DND-41 (cell line): ENCODE results near the gene CACNB2.

Experiments used
- CTCF ChIP-seq: IDR thresholded peaks from 2 replicates; pipeline ENCODE4 v1.5.1; 2012; ENCODE audit warnings: borderline replicate concordance, low read length, moderate library complexity, mild to moderate bottlenecking; ENCODE audit not compliant: poor library complexity, severe bottlenecking; ENCODE audit errors: extremely low read depth
- EZH2 ChIP-seq: IDR thresholded peaks from 3 replicates; pipeline ENCODE4 v1.6.1; 2012; ENCODE audit warnings: borderline replicate concordance, low read depth, mild to moderate bottlenecking, moderate library complexity, low read length, inconsistent platforms; ENCODE audit not compliant: severe bottlenecking

- TF ChIP-seq CTCF (no peak), EZH2 (no peak)
Measured at GRCh38 chr10:18364987-18365775, 225.0 kb downstream of the CACNB2 start.
